ENCODE measurements around the gene CCDC142. TPM values are rescaled to one million over a fixed set of nuclear protein-coding genes. Genes with fewer than 3 reads are reported as not detected.

Gene CCDC142
- total and polyA plus RNA-seq, 2 donors (not counting 1 experiment from before 2014, with no cell fraction given): 13.0 to 61.6 TPM

GRCh38 chr2:74496997-74497776 lies 14.4 kb upstream of the CCDC142 start:
- 70% methylated on average over 14 of the region's 19 CpGs for WGBS (ENCODE audit: insufficient coverage)
- CTCF ChIA-PET: interaction anchor here (1.4 to 1.7 kb wide), 3 partner anchors 10 to 89 kb away, joined by 4 to 6 read pairs (median 4); partner anchors contain the start of gene PCGF1
- no peak overlapping the region for H3K27ac ChIP-seq (ENCODE audit: low read length in 2 of 2)
- peaks cover 0 to 52% (median 28%) of the 10 kb centered on the region in 4 experiments for H3K27me3 ChIP-seq (replicated peaks in 1 of 4; ENCODE audit: control extremely low read depth in 1 of 4, control insufficient read depth in 3 of 4, insufficient read depth in 4 of 4, low read length in 3 of 4)
- Mint-ChIP-seq H3K4me3 (peak overlapping the region; percentile 92), H3K9me3 (ENCODE audit: insufficient read depth) (no peaks in the 10 kb centered on the region), H3K4me1 (peaks cover 32% of the 10 kb centered on the region), H3K27me3 (peaks cover 38% of the 10 kb centered on the region), H3K27ac (peak overlapping the region; percentile 26)
- H3K9me3 ChIP-seq (ENCODE audit: control extremely low read depth in 1 of 3, control insufficient read depth in 2 of 3, insufficient read depth in 1 of 3, low read length in 2 of 3): peaks cover 0 to 18% (median 0%) of the 10 kb centered on the region in 3 donors
- peak overlapping the region in 1 of 5 experiments; percentile 69 for H3K4me3 ChIP-seq (ENCODE audit: control extremely low read depth in 1 of 5, extremely low read depth in 1 of 5, insufficient read depth in 1 of 5, low read depth in 2 of 5, low read length in 4 of 5)
- H3K4me1 ChIP-seq (ENCODE audit: control insufficient read depth in 2 of 2, insufficient read depth in 2 of 2, low read length in 2 of 2): peaks cover 31 to 34% of the 10 kb centered on the region in 2 donors
- H3K4me2 ChIP-seq (replicated peaks; ENCODE audit: low read depth, low read length, poor library complexity, severe bottlenecking): peak overlapping the region; percentile 91
- no peaks in the 10 kb centered on the region for H3K79me2 ChIP-seq (ENCODE audit: control insufficient read depth, insufficient read depth, low read length)
- DNase-seq (no peak), ATAC-seq (ENCODE audit: low read depth) (no peak)
- TF ChIP-seq, protein P1, sequence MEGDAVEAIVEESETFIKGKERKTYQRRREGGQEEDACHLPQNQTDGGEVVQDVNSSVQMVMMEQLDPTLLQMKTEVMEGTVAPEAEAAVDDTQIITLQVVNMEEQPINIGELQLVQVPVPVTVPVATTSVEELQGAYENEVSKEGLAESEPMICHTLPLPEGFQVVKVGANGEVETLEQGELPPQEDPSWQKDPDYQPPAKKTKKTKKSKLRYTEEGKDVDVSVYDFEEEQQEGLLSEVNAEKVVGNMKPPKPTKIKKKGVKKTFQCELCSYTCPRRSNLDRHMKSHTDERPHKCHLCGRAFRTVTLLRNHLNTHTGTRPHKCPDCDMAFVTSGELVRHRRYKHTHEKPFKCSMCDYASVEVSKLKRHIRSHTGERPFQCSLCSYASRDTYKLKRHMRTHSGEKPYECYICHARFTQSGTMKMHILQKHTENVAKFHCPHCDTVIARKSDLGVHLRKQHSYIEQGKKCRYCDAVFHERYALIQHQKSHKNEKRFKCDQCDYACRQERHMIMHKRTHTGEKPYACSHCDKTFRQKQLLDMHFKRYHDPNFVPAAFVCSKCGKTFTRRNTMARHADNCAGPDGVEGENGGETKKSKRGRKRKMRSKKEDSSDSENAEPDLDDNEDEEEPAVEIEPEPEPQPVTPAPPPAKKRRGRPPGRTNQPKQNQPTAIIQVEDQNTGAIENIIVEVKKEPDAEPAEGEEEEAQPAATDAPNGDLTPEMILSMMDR (IDR thresholded peaks at IDR 0.05): no peak
- TF ChIP-seq EZH2 (IDR thresholded peaks at IDR 0.05; ENCODE audit: borderline replicate concordance, insufficient read depth, low read depth, low read length, poor library complexity, severe bottlenecking): no peak
- intact Hi-C loops (cut with micrococcal nuclease): loop anchor here (5.0 kb wide), 1 partner anchor 35 kb away; no protein-coding TSS in a partner anchor
- no peak overlapping the region for H2AFZ ChIP-seq (ENCODE audit: insufficient read depth, low read depth, low read length, poor library complexity, severe bottlenecking)
- POLR2A ChIA-PET: interaction anchor here (0.5 to 1.9 kb wide), 4 partner anchors 10 to 35 kb away, joined by 3 to 7 read pairs (median 3); partner anchors contain the start of genes AUP1, HTRA2 and PCGF1
- peak overlapping the region; percentile 70 for H3K9ac ChIP-seq (ENCODE audit: low read length)
- H4K20me1 ChIP-seq (ENCODE audit: control insufficient read depth, insufficient read depth, low read length, poor library complexity, severe bottlenecking): no peaks in the 10 kb centered on the region
- peaks cover 0 to 20% of the 10 kb centered on the region in 2 experiments for H3K36me3 ChIP-seq (replicated peaks in 1 of 2; ENCODE audit: control extremely low read depth in 1 of 2, control insufficient read depth in 1 of 2, extremely low read depth in 1 of 2, insufficient read depth in 2 of 2, low read length in 1 of 2)

- peaks cover 28 to 30% of the 10 kb centered on the region in 2 donors for H3K4me1 ChIP-seq (ENCODE audit: control insufficient read depth in 2 of 2, insufficient read depth in 2 of 2, low read length in 2 of 2)
- ChIA-PET POLR2A (no interaction called here), CTCF (interaction anchor here (0.9 to 2.9 kb wide), 4 partner anchors 8 to 160 kb away, joined by 3 to 8 read pairs (median 4); partner anchors contain the start of genes CCDC142 and TTC31)
- H2AFZ ChIP-seq (ENCODE audit: insufficient read depth, low read depth, low read length, poor library complexity, severe bottlenecking): no peak overlapping the region
- H3K4me3 Mint-ChIP-seq: no peak overlapping the region
- H3K4me1 Mint-ChIP-seq: peaks cover 26% of the 10 kb centered on the region
- no peak for TF ChIP-seq EZH2 (IDR thresholded peaks at IDR 0.05; ENCODE audit: borderline replicate concordance, insufficient read depth, low read depth, low read length, poor library complexity, severe bottlenecking)
- TF ChIP-seq, protein P1 (IDR thresholded peaks at IDR 0.05): no peak
- peaks cover 0 to 18% (median 0%) of the 10 kb centered on the region in 3 donors for H3K9me3 ChIP-seq (ENCODE audit: control extremely low read depth in 1 of 3, control insufficient read depth in 2 of 3, insufficient read depth in 1 of 3, low read length in 2 of 3)
- no peak overlapping the region for H3K9ac ChIP-seq (ENCODE audit: low read length)
- peaks cover 22% of the 10 kb centered on the region for H3K27me3 Mint-ChIP-seq
- peaks cover 0 to 35% (median 22%) of the 10 kb centered on the region in 4 experiments for H3K27me3 ChIP-seq (replicated peaks in 1 of 4; ENCODE audit: control extremely low read depth in 1 of 4, control insufficient read depth in 3 of 4, insufficient read depth in 4 of 4, low read length in 3 of 4)
- no peaks in the 10 kb centered on the region for H3K9me3 Mint-ChIP-seq (ENCODE audit: insufficient read depth)
- H3K36me3 ChIP-seq (replicated peaks in 1 of 2; ENCODE audit: control extremely low read depth in 1 of 2, control insufficient read depth in 1 of 2, extremely low read depth in 1 of 2, insufficient read depth in 2 of 2, low read length in 1 of 2): peaks cover 0 to 38% of the 10 kb centered on the region in 2 experiments
- intact Hi-C loops (cut with micrococcal nuclease): loop anchor here (5.0 kb wide), 1 partner anchor 37 kb away; no protein-coding TSS in a partner anchor
- no peaks in the 10 kb centered on the region for H4K20me1 ChIP-seq (ENCODE audit: control insufficient read depth, insufficient read depth, low read length, poor library complexity, severe bottlenecking)
- no peaks in the 10 kb centered on the region for H3K79me2 ChIP-seq (ENCODE audit: control insufficient read depth, insufficient read depth, low read length)
- DNase-seq: no peak
- no CpG with 5 or more reads among the region's 1 CpG for WGBS (ENCODE audit: insufficient coverage)
- H3K4me3 ChIP-seq (ENCODE audit: control extremely low read depth in 1 of 5, extremely low read depth in 1 of 5, insufficient read depth in 1 of 5, low read depth in 2 of 5, low read length in 4 of 5): no peak overlapping the region
- no peak overlapping the region for H3K4me2 ChIP-seq (replicated peaks; ENCODE audit: low read depth, low read length, poor library complexity, severe bottlenecking)
- H3K27ac Mint-ChIP-seq: no peak overlapping the region
- no peak overlapping the region for H3K27ac ChIP-seq (ENCODE audit: low read length in 2 of 2)
- ATAC-seq (ENCODE audit: low read depth): no peak
Observed at GRCh38 chr2:74495440-74495839, 12.6 kb upstream of the CCDC142 start.
